Lower leg skin (tissue), 3 donors: Measurements from ENCODE around the gene ZNF560.
"Not testable (repeated sequence)": the region's sequence is repeated elsewhere in the genome, so short reads cannot be mapped to it uniquely, and the experiment has no call there.

ENCODE experiments used
- POLR2A ChIP-seq, 2 donors: fragments of 450-650 bp; IDR thresholded peaks; one replicate each; pipeline ENCODE4 v1.6.1; 2016 to 2017; ENCODE audit warnings: antibody characterized with exemption in 2 of 2, mild to moderate bottlenecking in 1 of 2, moderate library complexity in 1 of 2
- TF ChIP-seq, protein P1 (sequence below), 3 donors: fragments of 450-650 bp; IDR thresholded peaks; one replicate each; pipeline ENCODE4 v1.5.1; 2016; ENCODE audit warnings: antibody characterized with exemption in 3 of 3, mild to moderate bottlenecking in 3 of 3, moderate library complexity in 2 of 3

DNA sequence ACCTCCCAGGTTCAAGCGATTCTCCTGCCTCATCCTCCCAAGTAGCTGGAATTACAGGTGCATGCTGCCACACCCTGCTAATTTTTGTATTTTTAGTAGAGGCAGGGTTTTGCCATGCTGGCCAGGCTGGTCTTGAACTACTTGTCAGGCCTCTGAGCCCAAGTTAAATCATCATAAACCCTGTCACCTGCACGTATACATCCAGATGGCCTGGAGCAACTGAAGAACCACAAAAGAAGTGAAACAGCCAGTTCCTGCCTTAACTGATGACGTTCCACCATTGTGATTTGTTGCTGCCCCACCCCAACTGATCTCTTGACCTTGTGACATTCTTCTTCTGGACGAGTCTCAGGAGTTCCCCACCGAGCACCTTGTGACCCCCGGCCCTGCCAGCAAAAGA is 40.8 kb upstream of the ZNF560 start:
- TF ChIP-seq, protein P1, sequence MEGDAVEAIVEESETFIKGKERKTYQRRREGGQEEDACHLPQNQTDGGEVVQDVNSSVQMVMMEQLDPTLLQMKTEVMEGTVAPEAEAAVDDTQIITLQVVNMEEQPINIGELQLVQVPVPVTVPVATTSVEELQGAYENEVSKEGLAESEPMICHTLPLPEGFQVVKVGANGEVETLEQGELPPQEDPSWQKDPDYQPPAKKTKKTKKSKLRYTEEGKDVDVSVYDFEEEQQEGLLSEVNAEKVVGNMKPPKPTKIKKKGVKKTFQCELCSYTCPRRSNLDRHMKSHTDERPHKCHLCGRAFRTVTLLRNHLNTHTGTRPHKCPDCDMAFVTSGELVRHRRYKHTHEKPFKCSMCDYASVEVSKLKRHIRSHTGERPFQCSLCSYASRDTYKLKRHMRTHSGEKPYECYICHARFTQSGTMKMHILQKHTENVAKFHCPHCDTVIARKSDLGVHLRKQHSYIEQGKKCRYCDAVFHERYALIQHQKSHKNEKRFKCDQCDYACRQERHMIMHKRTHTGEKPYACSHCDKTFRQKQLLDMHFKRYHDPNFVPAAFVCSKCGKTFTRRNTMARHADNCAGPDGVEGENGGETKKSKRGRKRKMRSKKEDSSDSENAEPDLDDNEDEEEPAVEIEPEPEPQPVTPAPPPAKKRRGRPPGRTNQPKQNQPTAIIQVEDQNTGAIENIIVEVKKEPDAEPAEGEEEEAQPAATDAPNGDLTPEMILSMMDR (IDR thresholded peaks at IDR 0.05): not testable (repeated sequence)
- TF ChIP-seq POLR2A (IDR thresholded peaks at IDR 0.05): not testable (repeated sequence)
